Mammary epithelial cell (primary cell): ENCODE measurements around the gene EWSR1.

Experiments used
- CTCF ChIP-seq, 2 donors: IDR thresholded peaks in 1 of 2; conservative IDR thresholded peaks in 1 of 2; 2 replicates each; pipeline ENCODE4 v1.5.1; 2011 to 2012; ENCODE audit warnings: inconsistent platforms in 2 of 2, low read length in 2 of 2, mild to moderate bottlenecking in 2 of 2, control low read depth in 1 of 2, low read depth in 1 of 2; ENCODE audit not compliant: insufficient read depth in 1 of 2; ENCODE audit errors: extremely low read depth in 1 of 2
- EZH2 ChIP-seq: IDR thresholded peaks from 2 replicates; pipeline ENCODE4 v1.6.1; 2012; ENCODE audit warnings: low read length, inconsistent platforms, borderline replicate concordance

GRCh38 chr22:29331658-29332300 is 63.7 kb downstream of the EWSR1 start:
- TF ChIP-seq EZH2 (no peak), CTCF (conservative IDR thresholded peaks at IDR 0.05 in 1 of 2, IDR thresholded peaks at IDR 0.05 in 1 of 2; ENCODE audit: extremely low read depth in 1 of 2, insufficient read depth in 1 of 2, low read depth in 1 of 2, low read length in 2 of 2) (no peak)
